K562 (cell line): ENCODE measurements around the gene CCDC136. TPM values are rescaled to one million over a fixed set of nuclear protein-coding genes. Genes with fewer than 3 reads are reported as not detected.

Experiments
- CBX1 ChIP-seq: sonication (generic); IDR thresholded peaks from 2 replicates; pipeline ENCODE4 v1.6.1; 2016; ENCODE audit warnings: antibody characterized with exemption, low read depth, mild to moderate bottlenecking
- GABPB2 ChIP-seq: fragments of 250-450 bp; sonication (Bioruptor Pico); conservative IDR thresholded peaks from 2 replicates; pipeline ENCODE4 v1.5.1; 2021; ENCODE audit warnings: mild to moderate bottlenecking
- HDAC2 ChIP-seq: fragments of 450-650 bp; IDR thresholded peaks from 2 replicates; pipeline ENCODE4 v1.6.1; 2016; ENCODE audit warnings: mild to moderate bottlenecking
- JUND ChIP-seq, 2 experiments: IDR thresholded peaks; 2 replicates in 1 of 2; 3 replicates in 1 of 2; pipeline ENCODE4 v1.6.1; 2011; ENCODE audit warnings: borderline replicate concordance in 2 of 2, low read depth in 2 of 2, low read length in 2 of 2, improper control_type of control experiment in 1 of 2, missing biosample characterization in 1 of 2, missing genetic modification characterization in 1 of 2, missing genetic modification reagents in 1 of 2
- MAX ChIP-seq: sonication (generic); formaldehyde crosslinking; IDR thresholded peaks from 2 replicates; pipeline ENCODE4 v1.9.0; 2022; ENCODE audit warnings: mild to moderate bottlenecking, missing genetic modification reagents
- PURB ChIP-seq: sonication (generic); formaldehyde crosslinking; IDR thresholded peaks from 2 replicates; pipeline ENCODE4 v1.9.0; 2021; ENCODE audit warnings: low read depth, mild to moderate bottlenecking, missing genetic modification reagents
- TBL1XR1 ChIP-seq, 2 experiments: IDR thresholded peaks; 2 replicates each; pipeline ENCODE4 v1.6.1; 2012; ENCODE audit warnings: improper control_type of control experiment in 2 of 2, low read length in 2 of 2, mild to moderate bottlenecking in 1 of 2
- TGIF2 ChIP-seq: sonication (generic); formaldehyde crosslinking; IDR thresholded peaks from 2 replicates; pipeline ENCODE4 v1.8.1; 2022; ENCODE audit warnings: mild to moderate bottlenecking, missing genetic modification reagents, moderate library complexity
- ZNF217 ChIP-seq: sonication (generic); formaldehyde crosslinking; IDR thresholded peaks from 2 replicates; pipeline ENCODE4 v1.8.0; 2022; ENCODE audit warnings: mild to moderate bottlenecking, missing genetic modification reagents
- ZNF316 ChIP-seq: fragments of 450-650 bp; IDR thresholded peaks from 2 replicates; pipeline ENCODE4 v1.6.1; 2016
- ZNF384 ChIP-seq: IDR thresholded peaks from 2 replicates; pipeline ENCODE4 v1.6.1; 2012; ENCODE audit warnings: low read depth, low read length, improper control_type of control experiment
- ZNF407 ChIP-seq: fragments of 450-650 bp; IDR thresholded peaks from 2 replicates; pipeline ENCODE4 v1.6.1; 2016; ENCODE audit warnings: low read depth
- ZNF609 ChIP-seq: sonication (generic); formaldehyde crosslinking; IDR thresholded peaks from 2 replicates; pipeline ENCODE4 v1.8.1; 2023; ENCODE audit warnings: missing genetic modification reagents, mild to moderate bottlenecking, borderline replicate concordance
- polyA plus RNA-seq, 8 experiments: library from polyadenylated mRNA; depleted of rRNA in 4 of 8; stranded (reverse) in 5 of 8; unstranded in 3 of 8; fragments of >200 nt; fragmentation: Nextera tagmentation in 2 of 8; fragmentation: Illumina TruSeq in 1 of 8; extraction: Ambion mirVana in 2 of 8; extraction: Trizol in 1 of 8; gene quantifications; 2 replicates each; pipeline versions ENCODE4 v1.2.1 to v1.2.3, GENCODE V29; 2011 to 2014; ENCODE audit warnings: inconsistent platforms in 1 of 8, missing spikeins in 1 of 8
- total RNA-seq, 7 experiments: library from RNA; depleted of rRNA in 6 of 7; stranded (reverse); fragments of >200 nt in 6 of 7; fragmentation: Illumina TruSeq in 2 of 7; extraction: Trizol in 2 of 7; gene quantifications; 2 replicates each; pipeline versions ENCODE4 v1.2.1 to v1.2.3, GENCODE V29; 2011 to 2021; ENCODE audit warnings: low replicate concordance in 1 of 7

Gene CCDC136
- total and polyA plus RNA-seq, 9 of the 15 experiments (the other 6 are each of a cell fraction or from before 2014, with no cell fraction given): 2.4 to 40.8 (median 26.5) TPM

GRCh38 chr7:128859232-128860157 is 67.7 kb downstream of the CCDC136 start (continued):
- TF ChIP-seq MAX (CRISPR knock-in tag) (no peak), TGIF2 (CRISPR knock-in tag) (no peak), ZNF316 (peak; percentile 70), ZNF407 (0 out of 2 replicates have a peak, but pooled peaks have one; percentile 0), PURB (CRISPR knock-in tag) (0 out of 2 replicates have a peak, but pooled peaks have one; percentile 43), CBX1 (peak; percentile 8; the same call in 1 of the 2 replicates), ZNF217 (CRISPR knock-in tag) (no peak), ZNF609 (CRISPR knock-in tag) (no peak), ZNF384 (no peak), JUND (IDR thresholded peaks at IDR 0.05; ENCODE audit: borderline replicate concordance, low read depth, low read length) (0 out of 2 replicates have a peak, but pooled peaks have one; percentile 4), JUND (tag; IDR thresholded peaks at IDR 0.05; ENCODE audit: borderline replicate concordance, low read depth, low read length) (no peak), HDAC2 (no peak), TBL1XR1 (IDR thresholded peaks at IDR 0.05; ENCODE audit: low read length in 2 of 2) (0 out of 4 replicates have a peak, but pooled peaks of 1 of the 2 experiments have one; percentile 13), GABPB2 (CRISPR knock-in tag) (0 out of 2 replicates have a peak, but pooled peaks have one; percentile 74)
